Mucosa of rectum (tissue), 2 donors: ENCODE data around the gene TMEM63C.

Experiments used
- H3K27ac ChIP-seq, 2 donors: one replicate each; pipeline ENCODE4 v1.7.0; 2013; ENCODE audit warnings: inconsistent platforms in 2 of 2, low read depth in 2 of 2, low read length in 2 of 2
- H3K27me3 ChIP-seq, 2 donors: one replicate each; pipeline ENCODE4 v1.7.0; 2013; ENCODE audit warnings: low read length in 2 of 2; ENCODE audit not compliant: control insufficient read depth in 2 of 2, insufficient read depth in 2 of 2
- H3K36me3 ChIP-seq, 2 donors: one replicate each; pipeline ENCODE4 v1.7.0; 2013; ENCODE audit warnings: low read length in 2 of 2; ENCODE audit not compliant: control insufficient read depth in 2 of 2, insufficient read depth in 2 of 2
- H3K4me1 ChIP-seq, 2 donors: one replicate each; pipeline ENCODE4 v1.7.0; 2013; ENCODE audit warnings: low read length in 2 of 2, mild to moderate bottlenecking in 1 of 2; ENCODE audit not compliant: control insufficient read depth in 2 of 2, insufficient read depth in 2 of 2
- H3K4me3 ChIP-seq, 2 donors: one replicate each; pipeline ENCODE4 v1.7.0; 2013; ENCODE audit warnings: low read length in 2 of 2
- H3K9ac ChIP-seq, 2 donors: one replicate each; pipeline ENCODE4 v1.7.0; 2013; ENCODE audit warnings: low read length in 2 of 2, low read depth in 1 of 2, mild to moderate bottlenecking in 1 of 2
- H3K9me3 ChIP-seq, 2 donors: one replicate each; pipeline ENCODE4 v1.7.0; 2013; ENCODE audit warnings: low read length in 2 of 2; ENCODE audit not compliant: control insufficient read depth in 2 of 2
- donor health status: healthy.
- donor health status: Normal muscosa, but diverticular disease.

TMEM63C gene

GRCh38 chr14:77206877-77207389 is 25.3 kb downstream of the TMEM63C start:
- H3K27ac ChIP-seq, result no peak overlapping the region
- H3K4me1 ChIP-seq, result peaks cover 0 to 3% of the 10 kb centered on the region in 2 donors
- no peaks in the 10 kb centered on the region for H3K9me3 ChIP-seq
- no peak overlapping the region for H3K9ac ChIP-seq
- no peaks in the 10 kb centered on the region for H3K36me3 ChIP-seq
- H3K27me3 ChIP-seq, result no peaks in the 10 kb centered on the region
- H3K4me3 ChIP-seq, result no peak overlapping the region

- H3K4me1 ChIP-seq, result peaks cover 0 to 2% of the 10 kb centered on the region in 2 donors
- no peak overlapping the region for H3K9ac ChIP-seq
- H3K4me3 ChIP-seq, result no peak overlapping the region
- no peaks in the 10 kb centered on the region for H3K9me3 ChIP-seq
- H3K36me3 ChIP-seq, result no peaks in the 10 kb centered on the region
- H3K27ac ChIP-seq, result no peak overlapping the region
- no peaks in the 10 kb centered on the region for H3K27me3 ChIP-seq
Observed at GRCh38 chr14:77208291-77208978, 26.8 kb downstream of the TMEM63C start.

GRCh38 chr14:77208979-77209318 is 27.4 kb downstream of the TMEM63C start:
- H3K27me3 ChIP-seq, result no peaks in the 10 kb centered on the region
- no peak overlapping the region for H3K9ac ChIP-seq
- H3K4me1 ChIP-seq, result no peaks in the 10 kb centered on the region
- H3K4me3 ChIP-seq, result no peak overlapping the region
- no peaks in the 10 kb centered on the region for H3K9me3 ChIP-seq
- H3K27ac ChIP-seq, result no peak overlapping the region
- H3K36me3 ChIP-seq, result no peaks in the 10 kb centered on the region

- no peak overlapping the region for H3K27ac ChIP-seq
- no peaks in the 10 kb centered on the region for H3K9me3 ChIP-seq
- no peak overlapping the region for H3K9ac ChIP-seq
- no peaks in the 10 kb centered on the region for H3K36me3 ChIP-seq
- no peak overlapping the region for H3K4me3 ChIP-seq
- no peaks in the 10 kb centered on the region for H3K27me3 ChIP-seq
- H3K4me1 ChIP-seq, result no peaks in the 10 kb centered on the region
Observed at GRCh38 chr14:77212097-77212870, 30.7 kb downstream of the TMEM63C start.

- Histone ChIP-seq H3K4me1 (no peaks in the 10 kb centered on the region), H3K9me3 (no peaks in the 10 kb centered on the region), H3K9ac (no peak overlapping the region), H3K27me3 (no peaks in the 10 kb centered on the region), H3K4me3 (no peak overlapping the region), H3K27ac (no peak overlapping the region), H3K36me3 (no peaks in the 10 kb centered on the region)
Observed at GRCh38 chr14:77212943-77213678, 31.5 kb downstream of the TMEM63C start.

- Histone ChIP-seq H3K4me1 (no peaks in the 10 kb centered on the region), H3K27me3 (no peaks in the 10 kb centered on the region), H3K9me3 (no peaks in the 10 kb centered on the region), H3K27ac (no peak overlapping the region), H3K4me3 (no peak overlapping the region), H3K36me3 (no peaks in the 10 kb centered on the region), H3K9ac (no peak overlapping the region)
Observed at GRCh38 chr14:77213679-77214016, 32.0 kb downstream of the TMEM63C start.

- Histone ChIP-seq H3K9me3 (no peaks in the 10 kb centered on the region), H3K36me3 (no peaks in the 10 kb centered on the region), H3K4me1 (no peaks in the 10 kb centered on the region), H3K27ac (no peak overlapping the region), H3K27me3 (no peaks in the 10 kb centered on the region), H3K9ac (no peak overlapping the region), H3K4me3 (no peak overlapping the region)
Observed at GRCh38 chr14:77214216-77214615, 32.6 kb downstream of the TMEM63C start.

GRCh38 chr14:77217551-77217950 is 36.0 kb downstream of the TMEM63C start:
- H3K36me3 ChIP-seq, result no peaks in the 10 kb centered on the region

GRCh38 chr14:77219591-77219990 is 38.0 kb downstream of the TMEM63C start:
- no peaks in the 10 kb centered on the region for H3K4me1 ChIP-seq
- H3K27ac ChIP-seq, result no peak overlapping the region
- H3K4me3 ChIP-seq, result no peak overlapping the region
- no peak overlapping the region for H3K9ac ChIP-seq
- H3K9me3 ChIP-seq, result no peaks in the 10 kb centered on the region
- no peaks in the 10 kb centered on the region for H3K36me3 ChIP-seq
- no peaks in the 10 kb centered on the region for H3K27me3 ChIP-seq

More at GRCh38 chr14:77217551-77217950, 36.0 kb downstream of the TMEM63C start:
- H3K27ac ChIP-seq, result no peak overlapping the region
- no peaks in the 10 kb centered on the region for H3K9me3 ChIP-seq
- no peak overlapping the region for H3K9ac ChIP-seq
- no peaks in the 10 kb centered on the region for H3K27me3 ChIP-seq
- H3K4me1 ChIP-seq, result no peaks in the 10 kb centered on the region
- no peak overlapping the region for H3K4me3 ChIP-seq
